Kidney glomerular epithelial cell (primary cell): Measurements from ENCODE around the gene APOA1.

Experiments used
- DNase-seq: peaks from one replicate; lab custom pipeline; 2025; lab: John Stamatoyannopoulos, UW

Gene APOA1

GRCh38 chr11:116833816-116834534, 3.4 kb downstream of the APOA1 start:
- DNase-seq, result no peak

GRCh38 chr11:116833491-116833815, 4.0 kb downstream of the APOA1 start:
- DNase-seq, result no peak

GRCh38 chr11:116832350-116833290, 4.8 kb downstream of the APOA1 start:
- DNase-seq, result no peak

- no peak for DNase-seq
Observed at GRCh38 chr11:116831790-116832349, 5.6 kb downstream of the APOA1 start.

- DNase-seq, result no peak
Observed at GRCh38 chr11:116830184-116830912, 7.1 kb downstream of the APOA1 start.

GRCh38 chr11:116829525-116830183, 7.8 kb downstream of the APOA1 start, which contains the start of gene APOC3:
Gene APOC3, plus strand, starts transcription at chr11:116829907. Its CDS starts 676 bp downstream, at chr11:116830583.
- DNase-seq, result no peak

- DNase-seq, result no peak
Observed at GRCh38 chr11:116828632-116829524, 8.5 kb downstream of the APOA1 start.

- no peak for DNase-seq
Observed at GRCh38 chr11:116827461-116827860, 10.0 kb downstream of the APOA1 start.

GRCh38 chr11:116826751-116827431, 10.5 kb downstream of the APOA1 start:
- DNase-seq, result no peak

GRCh38 chr11:116825854-116826750, 11.3 kb downstream of the APOA1 start:
- DNase-seq, result no peak

- DNase-seq, result no peak
Observed at GRCh38 chr11:116825434-116825833, 12.0 kb downstream of the APOA1 start.

GRCh38 chr11:116823031-116823843, 14.2 kb downstream of the APOA1 start, which contains the start of gene APOA4:
Gene APOA4, minus strand, starts transcription at chr11:116823304. Its CDS starts 113 bp downstream, at chr11:116823191.
- no peak for DNase-seq

GRCh38 chr11:116822575-116822974, 14.8 kb downstream of the APOA1 start:
- no peak for DNase-seq

- DNase-seq, result no peak
Observed at GRCh38 chr11:116821050-116821918, 16.1 kb downstream of the APOA1 start.

GRCh38 chr11:116819049-116819448, 18.4 kb downstream of the APOA1 start:
- no peak for DNase-seq

- no peak for DNase-seq
Observed at GRCh38 chr11:116814502-116814901, 22.9 kb downstream of the APOA1 start.
